Erythroblast (primary cell): ENCODE data around the gene TRA2A.
A peak's percentile ranks its signal among the peaks of the same experiment; 100 is the strongest.
"Not testable (repeated sequence)": the region's sequence is repeated elsewhere in the genome, so short reads cannot be mapped to it uniquely, and the experiment has no call there.

ENCODE experiments used
- DNase-seq, 2 experiments: peaks; one replicate each; lab custom pipeline; 2025; lab: John Stamatoyannopoulos, UW
- GATA1 ChIP-seq: IDR thresholded peaks from 2 replicates; pipeline ENCODE4 v1.6.1; 2011; ENCODE audit warnings: low read depth, mild to moderate bottlenecking, control low read depth, low read length, moderate library complexity
- POLR2A ChIP-seq: IDR thresholded peaks from 2 replicates; pipeline ENCODE4 v1.6.1; 2011; ENCODE audit warnings: mild to moderate bottlenecking, low read length

TRA2A gene

DNA sequence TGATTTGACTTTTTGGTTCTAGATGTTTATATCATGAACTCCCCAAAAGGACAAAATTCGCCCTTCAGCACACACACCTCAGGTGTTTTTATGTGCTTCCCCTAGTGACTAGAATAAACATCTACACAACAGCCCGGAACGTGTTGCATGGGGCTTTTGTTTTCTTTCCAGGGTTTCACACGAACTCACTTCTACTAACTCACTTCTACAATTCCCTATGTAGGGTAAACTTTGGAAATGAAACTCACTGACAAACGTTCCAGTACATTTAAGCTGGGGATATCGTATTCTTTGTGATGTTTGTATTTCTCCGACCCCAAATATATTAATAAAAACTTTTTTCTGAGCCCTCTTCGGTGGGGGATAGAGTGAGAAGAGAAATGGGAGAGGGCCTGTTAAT is 1.4 kb downstream of the TRA2A start:
- TF ChIP-seq POLR2A (no peak), GATA1 (no peak)
- DNase-seq, result peak; percentile 66 to 72

DNA sequence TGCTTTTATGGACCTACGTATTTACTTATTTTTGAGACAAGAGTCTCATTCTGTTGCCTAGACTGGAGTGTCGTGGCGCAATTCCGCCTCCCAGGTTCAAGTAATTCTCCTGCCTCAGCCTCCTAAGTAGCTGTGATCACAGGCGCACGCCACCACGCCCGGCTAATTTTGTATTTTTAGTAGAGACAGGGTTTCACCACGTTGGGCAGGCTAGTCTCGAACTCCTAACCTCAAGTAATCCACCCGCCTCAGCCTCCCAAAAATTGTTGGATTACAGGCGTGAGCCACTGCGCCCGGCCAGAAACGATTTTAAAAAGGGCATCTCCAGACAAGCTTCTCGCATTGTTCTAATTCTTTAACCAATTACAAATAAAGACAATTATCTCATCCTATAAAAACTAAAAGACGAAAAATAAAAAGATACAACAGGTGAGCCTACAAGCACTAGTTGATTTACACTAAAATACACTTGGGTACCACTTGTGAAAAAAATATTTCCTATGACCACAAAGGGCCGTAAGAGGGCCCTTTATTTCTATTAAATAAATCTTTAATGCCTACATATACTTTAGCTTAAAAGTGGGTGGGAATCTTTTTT is 2.4 kb downstream of the TRA2A start:
- TF ChIP-seq POLR2A, result no peak
- TF ChIP-seq GATA1, result no peak
- DNase-seq, result no peak

DNA sequence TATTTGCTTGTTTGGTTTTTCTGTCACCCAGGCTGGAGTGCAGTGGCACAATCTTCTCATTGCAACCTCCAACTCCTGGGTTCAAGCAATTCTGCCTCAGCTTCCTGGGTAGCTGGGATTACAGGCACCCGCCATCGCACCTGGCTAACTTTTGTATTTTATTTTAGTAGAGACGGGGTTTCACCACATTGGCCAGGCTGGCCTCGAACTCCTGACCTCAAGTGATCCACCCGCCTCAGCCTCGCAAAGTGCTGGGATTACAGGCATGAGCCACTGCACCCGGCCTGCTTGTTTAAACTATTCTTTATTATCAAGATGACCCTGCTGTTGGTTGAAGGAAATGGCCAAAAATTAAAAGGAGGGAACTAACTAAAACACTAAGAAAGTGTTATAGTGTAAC is 6.2 kb downstream of the TRA2A start:
- DNase-seq, result peak in 1 of 2 experiments; percentile 9

DNA sequence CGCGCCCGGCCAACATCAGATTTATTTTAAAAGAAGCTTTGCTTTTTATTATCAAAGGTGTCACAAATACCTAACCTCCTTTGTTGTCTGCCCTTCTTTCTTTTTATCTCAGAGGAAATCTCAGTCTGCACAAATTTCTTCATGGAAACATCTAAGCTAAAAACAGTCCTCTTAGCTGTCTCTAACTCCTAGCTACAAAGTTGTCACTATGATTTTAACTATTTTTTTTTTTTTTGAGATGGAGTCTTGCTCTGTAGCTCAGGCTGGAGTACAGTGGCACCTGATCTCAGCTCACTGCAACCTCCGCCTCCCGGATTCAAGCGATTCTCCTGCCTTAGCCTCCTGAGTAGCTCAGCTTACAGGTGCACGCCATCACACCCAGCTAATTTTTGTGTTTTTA is 7.3 kb downstream of the TRA2A start:
- DNase-seq, result no peak
- no peak for TF ChIP-seq POLR2A
- TF ChIP-seq GATA1, result no peak

DNA sequence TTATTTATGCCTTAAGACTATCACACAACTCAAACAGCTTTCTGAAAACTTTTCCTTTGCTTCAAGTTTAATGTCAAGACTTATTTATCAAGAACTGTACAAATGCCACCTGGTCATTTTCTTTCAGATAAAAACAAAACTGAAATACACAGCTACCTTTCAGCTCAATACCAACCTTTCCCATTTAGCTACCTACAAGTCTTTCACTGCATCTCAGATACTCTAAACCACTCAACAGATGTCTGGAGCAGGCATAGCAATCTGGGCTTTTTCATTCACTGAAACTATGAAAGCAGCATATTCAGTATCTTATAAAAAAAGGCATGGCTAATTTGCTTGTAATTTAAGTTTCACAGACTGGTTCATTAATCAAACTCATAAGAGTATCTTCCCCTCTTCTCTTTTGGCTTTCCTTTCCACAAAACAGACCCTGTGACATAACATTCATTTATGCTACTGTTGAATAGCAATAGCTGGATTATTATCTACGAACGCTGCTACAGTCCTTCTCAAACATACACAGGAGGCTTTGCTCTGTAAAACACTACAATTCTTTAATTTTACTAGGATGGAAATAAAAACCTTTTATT is 8.2 kb downstream of the TRA2A start:
- DNase-seq, result peak in 1 of 2 experiments; percentile 21
- TF ChIP-seq GATA1 (no peak), POLR2A (no peak)

DNA sequence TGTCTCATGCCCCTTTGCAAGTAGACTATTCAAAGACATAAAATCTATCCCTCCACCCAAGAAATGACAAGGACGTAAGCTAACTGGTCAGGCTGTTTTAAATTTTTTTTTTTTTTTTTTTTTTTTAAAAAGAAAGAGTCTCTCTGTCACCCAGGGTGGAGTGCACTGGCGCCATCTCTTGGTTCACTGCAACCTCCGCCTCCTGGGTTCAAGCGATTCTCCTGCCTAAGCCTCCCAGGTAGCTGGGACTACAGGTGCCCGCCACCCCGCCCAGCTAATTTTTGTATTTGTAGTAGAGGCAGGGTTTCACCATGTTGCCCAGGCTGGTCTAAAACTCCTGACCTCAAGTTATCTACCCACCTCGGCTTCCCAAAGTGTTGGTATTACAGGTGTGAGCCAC is 11.2 kb downstream of the TRA2A start:
- peak; percentile 31 to 50 for DNase-seq
- TF ChIP-seq POLR2A, result no peak
- TF ChIP-seq GATA1, result no peak

DNA sequence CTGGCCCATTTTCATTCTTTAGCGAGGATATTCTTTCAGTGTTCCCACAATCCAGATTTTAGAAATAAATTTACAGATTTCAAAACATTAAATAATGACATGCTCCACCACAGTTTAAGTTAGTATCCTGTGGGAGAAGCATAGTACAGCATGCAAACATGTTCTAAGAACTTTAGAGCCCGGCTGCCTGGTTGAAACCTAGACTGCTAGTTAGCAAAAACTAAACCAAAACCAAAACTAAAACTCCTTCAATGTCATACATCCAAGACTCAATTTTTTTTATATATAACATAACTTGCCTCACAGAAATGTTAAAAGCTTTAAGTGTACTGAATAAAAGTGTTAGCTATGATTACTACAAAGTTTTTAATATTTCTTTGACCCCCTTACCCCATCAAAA is 17.0 kb downstream of the TRA2A start:
- no peak for TF ChIP-seq GATA1
- no peak for TF ChIP-seq POLR2A
- no peak for DNase-seq

DNA sequence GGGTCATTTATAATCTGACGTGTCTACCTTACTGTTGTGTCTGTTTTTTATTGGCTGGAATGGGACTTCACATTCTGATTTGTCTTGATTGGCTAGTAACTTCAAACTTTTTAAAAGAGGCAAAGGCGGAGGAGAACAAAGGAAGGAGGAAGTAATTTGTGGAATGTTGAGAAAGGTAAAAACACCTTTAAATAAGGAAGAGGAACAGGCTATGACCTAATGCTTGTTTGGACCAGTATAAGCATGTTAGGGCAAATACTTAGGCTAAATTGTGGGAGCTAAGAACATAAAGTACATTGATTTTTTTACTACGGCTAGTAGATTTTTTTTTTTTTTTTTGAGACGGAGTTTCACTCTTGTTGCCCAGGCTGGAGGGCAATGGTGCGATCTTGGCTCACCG is 18.0 kb downstream of the TRA2A start:
- not testable (repeated sequence) for DNase-seq

DNA sequence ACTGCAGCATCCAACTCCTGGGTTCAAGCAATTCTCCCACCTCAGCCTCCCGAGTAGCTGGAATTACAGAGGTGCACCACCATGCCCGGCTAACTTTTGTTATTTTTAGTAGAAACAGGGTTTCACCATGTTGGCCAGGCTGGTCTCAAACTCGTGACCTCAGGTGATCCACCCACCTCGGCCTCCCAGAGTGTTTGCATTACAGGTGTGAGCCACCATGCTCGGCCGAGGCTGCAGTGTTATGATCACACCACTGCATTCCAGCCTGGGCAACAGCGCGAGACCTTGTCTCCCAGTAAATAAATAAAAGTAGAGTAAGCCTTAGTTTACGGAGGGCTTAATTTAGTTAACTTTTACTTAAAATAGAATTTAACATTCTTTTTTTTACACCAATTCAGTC is 37.8 kb downstream of the TRA2A start:
- no peak for DNase-seq
- TF ChIP-seq GATA1 (no peak), POLR2A (no peak)

DNA sequence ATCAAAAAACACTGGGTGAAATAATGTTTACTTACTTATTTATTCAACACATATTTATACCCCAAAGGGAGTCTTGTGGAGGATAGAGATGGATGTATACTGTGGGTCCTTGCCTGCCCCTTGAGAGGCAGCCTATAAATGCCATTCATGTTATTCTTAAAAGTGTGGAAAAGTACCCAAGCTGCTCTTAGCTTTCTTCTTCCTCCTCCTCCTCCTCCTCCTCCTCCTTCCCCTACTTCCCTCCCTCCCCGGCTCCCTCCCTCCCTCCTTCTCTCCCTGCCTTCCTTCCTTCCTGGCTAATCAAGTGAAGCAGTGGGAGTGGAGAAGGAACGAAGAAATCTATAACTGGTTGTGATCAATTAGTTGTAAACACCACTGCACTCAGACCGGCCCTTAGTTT is 40.3 kb downstream of the TRA2A start:
- DNase-seq, result no peak
- TF ChIP-seq POLR2A (no peak), GATA1 (no peak)

DNA sequence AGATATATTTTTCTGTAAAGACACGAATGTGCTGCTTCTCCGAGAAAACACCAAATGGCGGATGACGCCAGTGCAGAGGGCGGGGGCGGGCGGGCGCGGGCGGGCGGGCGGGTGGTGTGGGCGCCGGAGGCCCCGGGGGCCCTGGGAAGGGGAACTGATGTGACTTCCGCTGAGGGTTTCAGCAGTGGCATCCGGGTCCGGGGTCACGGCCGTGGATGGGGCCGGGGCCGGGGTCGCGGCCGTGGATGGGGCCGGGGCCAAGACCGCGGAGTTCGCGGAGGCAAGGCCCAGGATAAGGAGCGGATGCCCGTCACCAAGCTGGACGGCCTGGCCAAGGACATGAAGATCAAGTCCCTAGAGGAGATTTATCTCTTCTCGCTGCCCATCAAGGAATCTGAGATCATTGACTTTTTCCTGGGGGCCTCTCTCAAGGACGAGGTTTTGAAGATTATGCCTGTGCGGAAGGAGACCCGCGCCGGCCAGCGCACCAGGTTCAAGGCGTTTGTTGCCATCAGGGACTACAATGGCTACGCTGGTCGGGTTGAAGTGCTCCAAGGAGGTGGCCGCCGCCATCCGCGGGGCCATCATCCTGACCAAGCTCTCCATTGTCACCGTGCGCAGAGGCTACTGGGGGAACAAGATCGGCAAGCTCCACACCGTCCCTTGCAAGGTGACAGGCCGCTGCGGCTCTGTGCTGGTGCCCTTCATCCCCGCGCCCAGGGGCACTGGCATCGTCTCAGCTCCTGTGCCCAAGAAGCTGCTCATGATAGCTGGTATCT is 41.2 kb downstream of the TRA2A start:
- TF ChIP-seq POLR2A (no peak), GATA1 (no peak)
- DNase-seq, result peak; percentile 69 to 80

DNA sequence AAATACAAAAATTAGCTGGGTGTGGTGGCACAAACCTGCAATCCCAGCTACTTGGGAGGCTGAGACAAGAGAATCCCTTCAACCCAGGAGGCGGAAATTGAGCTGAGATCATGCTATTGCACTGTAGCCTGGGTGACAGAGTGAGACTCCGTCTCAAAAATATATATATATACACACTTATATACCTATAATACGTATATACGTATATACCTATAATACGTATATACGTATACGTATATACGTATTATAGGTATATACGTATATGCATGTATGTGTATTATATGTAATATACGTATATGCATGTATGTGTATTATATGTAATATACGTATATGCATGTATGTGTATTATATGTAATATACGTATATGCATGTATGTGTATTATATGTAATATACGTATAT is 43.1 kb downstream of the TRA2A start:
- DNase-seq, result not testable (repeated sequence)

DNA sequence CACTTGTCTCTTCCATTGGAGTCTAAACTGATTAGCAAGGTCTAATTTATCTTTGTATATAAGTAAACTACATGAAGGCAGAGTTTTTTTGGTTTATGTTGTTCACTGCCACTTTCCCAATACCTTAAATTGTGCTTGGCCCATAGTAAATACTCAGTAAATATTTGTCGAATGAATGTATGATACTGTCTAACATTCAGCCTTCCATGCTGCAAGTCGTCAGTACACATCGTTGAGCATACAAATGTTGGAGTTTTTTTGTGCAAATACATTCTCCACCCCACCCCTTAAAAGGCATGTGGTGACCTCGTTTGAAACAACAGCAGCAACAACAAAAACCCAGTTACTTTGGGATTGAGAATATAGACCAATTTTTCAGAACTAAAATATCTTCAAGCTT is 44.1 kb downstream of the TRA2A start:
- TF ChIP-seq POLR2A (no peak), GATA1 (no peak)

DNA sequence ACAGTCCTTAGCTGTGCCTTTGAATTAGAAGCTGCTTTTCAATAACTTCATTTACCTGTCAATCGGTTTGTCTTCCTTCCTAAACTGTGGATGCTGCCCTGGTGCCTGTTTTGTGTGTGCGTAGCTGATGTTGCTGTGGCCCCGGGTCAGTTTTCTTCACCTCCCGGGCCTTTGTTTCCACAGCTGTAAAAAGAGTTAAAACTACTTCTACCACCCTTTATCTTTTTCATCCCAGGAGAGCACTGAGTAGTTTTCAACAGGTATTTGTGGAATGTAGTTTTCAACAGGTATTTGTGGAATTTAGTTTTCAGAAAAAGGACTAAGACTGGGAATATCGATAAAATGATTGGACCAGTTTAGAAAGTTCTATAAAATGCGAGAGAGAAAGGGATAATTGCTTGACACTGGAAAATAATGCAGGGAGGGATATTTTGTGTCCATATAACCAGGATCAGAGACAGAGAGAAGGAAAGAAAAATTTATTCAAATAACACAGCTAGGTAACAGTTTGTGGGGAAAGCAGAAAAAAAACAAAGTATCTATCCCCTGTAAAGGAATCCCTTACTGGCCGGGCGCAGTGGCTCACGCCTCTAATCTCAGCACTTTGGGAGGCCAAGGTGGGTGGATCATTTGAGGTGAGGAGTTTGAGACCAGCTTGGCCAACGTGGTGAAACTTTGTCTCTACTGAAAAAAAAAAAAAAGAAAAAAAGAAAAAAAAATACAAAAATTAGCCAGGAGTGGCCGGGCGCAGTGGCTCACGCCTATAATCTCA is 45.6 kb downstream of the TRA2A start:
- no peak for DNase-seq
- TF ChIP-seq POLR2A (no peak), GATA1 (no peak)

More for the DNA sequence above, 44.1 kb downstream of the TRA2A start:
- no peak for DNase-seq
